Right atrium auricular region (tissue), 2 donors: ENCODE results near the gene CMC1. TPM values are rescaled to one million over a fixed set of nuclear protein-coding genes. Genes with fewer than 3 reads are reported as not detected.

Experiments used
- DNase-seq: peaks from one replicate; pipeline ENCODE4 v3.0.0-alpha.2; 2019; ENCODE audit warnings: low spot score
- H3K27ac ChIP-seq, 2 donors: fragments of 200-600 bp; sonication (generic); 1 replicate in 1 of 2; 2 replicates in 1 of 2; pipeline ENCODE4 v1.5.1; 2016 to 2019
- H3K27me3 ChIP-seq, 2 donors: fragments of 200-600 bp; sonication (generic); one replicate each; pipeline versions ENCODE4 v1.5.1 to v1.6.0; 2017 to 2019
- H3K36me3 ChIP-seq: fragments of 200-600 bp; sonication (generic); one replicate; pipeline ENCODE4 v1.5.1; 2016
- H3K4me1 ChIP-seq, 2 donors: fragments of 200-600 bp; sonication (generic); one replicate each; pipeline versions ENCODE4 v1.5.1 to v1.6.0; 2017 to 2019
- H3K4me3 ChIP-seq, 2 donors: fragments of 200-600 bp; sonication (generic); 1 replicate in 1 of 2; 2 replicates in 1 of 2; pipeline ENCODE4 v1.5.1; 2017 to 2019; ENCODE audit warnings: mild to moderate bottlenecking in 1 of 2, moderate library complexity in 1 of 2
- H3K9me3 ChIP-seq, 2 donors: fragments of 200-600 bp; sonication (generic); one replicate each; pipeline ENCODE4 v1.5.1; 2019
- CTCF ChIP-seq, 2 donors: fragments of 200-600 bp; sonication (generic); IDR thresholded peaks; one replicate each; pipeline ENCODE4 v1.5.1; 2019; ENCODE audit warnings: antibody characterized with exemption in 2 of 2
- total RNA-seq, 2 donors: library from RNA; depleted of rRNA; stranded (reverse); fragments of >200 nt; gene quantifications; one replicate each; pipeline ENCODE4 v1.1.0, GENCODE V29; 2016

Gene CMC1
- total RNA-seq, 2 donors from 2014 or later = 27.4 to 41.8 TPM

DNA sequence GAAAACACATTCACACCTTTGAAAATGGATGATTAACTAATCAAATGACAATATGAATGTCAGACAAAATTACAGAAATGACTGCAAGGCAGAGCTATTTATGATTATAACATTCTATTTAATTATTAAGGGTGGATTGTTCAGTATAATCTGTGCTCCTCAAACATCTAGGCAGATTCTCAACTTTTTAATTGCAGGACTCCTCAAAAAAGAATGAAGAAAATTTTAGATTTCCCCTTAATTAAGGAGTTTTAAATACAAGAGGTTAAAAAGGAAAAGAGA, 22.6 kb upstream of the CMC1 start:
- Histone ChIP-seq H3K36me3 (no peaks in the 10 kb centered on the region), H3K4me1 (no peaks in the 10 kb centered on the region), H3K27me3 (no peaks in the 10 kb centered on the region), H3K9me3 (peaks cover 0 to 17% of the 10 kb centered on the region in 2 donors), H3K4me3 (no peak overlapping the region), H3K27ac (no peak overlapping the region)
- no peak for TF ChIP-seq CTCF (IDR thresholded peaks at IDR 0.05)
- DNase-seq = no peak

DNA sequence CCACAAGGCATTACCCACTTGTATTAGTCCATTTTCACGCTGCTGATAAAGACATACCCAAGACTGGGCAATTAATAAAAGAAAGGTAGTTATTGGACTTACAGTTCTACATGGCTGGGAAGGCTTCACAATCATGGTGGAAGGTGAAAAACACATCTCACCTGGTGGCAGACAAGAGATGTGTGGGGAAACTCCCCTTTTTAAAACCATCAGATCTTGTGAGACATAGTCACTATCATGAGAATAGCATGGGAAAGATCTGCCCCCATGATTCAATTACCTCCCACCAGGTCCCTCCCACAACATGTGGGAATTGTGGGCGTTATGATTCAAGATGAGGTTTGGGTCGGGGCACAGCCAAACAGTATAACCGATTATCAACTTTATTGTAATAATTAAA, 17.0 kb upstream of the CMC1 start:
- no peaks in the 10 kb centered on the region for H3K27me3 ChIP-seq
- TF ChIP-seq CTCF (IDR thresholded peaks at IDR 0.05) = no peak

GRCh38 chr3:28226020-28226419, 15.4 kb upstream of the CMC1 start:
- DNase-seq = no peak
- Histone ChIP-seq H3K9me3 (no peaks in the 10 kb centered on the region), H3K4me1 (no peaks in the 10 kb centered on the region), H3K27me3 (no peaks in the 10 kb centered on the region), H3K4me3 (no peak overlapping the region), H3K27ac (no peak overlapping the region), H3K36me3 (no peaks in the 10 kb centered on the region)
- TF ChIP-seq CTCF (IDR thresholded peaks at IDR 0.05) = no peak

More for the DNA sequence above, 17.0 kb upstream of the CMC1 start:
- Histone ChIP-seq H3K9me3 (no peaks in the 10 kb centered on the region), H3K27ac (no peak overlapping the region), H3K4me1 (no peaks in the 10 kb centered on the region), H3K36me3 (no peaks in the 10 kb centered on the region), H3K4me3 (no peak overlapping the region)
- DNase-seq = no peak

- Histone ChIP-seq H3K27me3 (no peaks in the 10 kb centered on the region), H3K27ac (no peak overlapping the region), H3K9me3 (no peaks in the 10 kb centered on the region), H3K36me3 (no peaks in the 10 kb centered on the region), H3K4me3 (no peak overlapping the region), H3K4me1 (no peaks in the 10 kb centered on the region)
- DNase-seq = no peak
- TF ChIP-seq CTCF (IDR thresholded peaks at IDR 0.05) = no peak
Measured at GRCh38 chr3:28228623-28229022, 12.8 kb upstream of the CMC1 start.

DNA sequence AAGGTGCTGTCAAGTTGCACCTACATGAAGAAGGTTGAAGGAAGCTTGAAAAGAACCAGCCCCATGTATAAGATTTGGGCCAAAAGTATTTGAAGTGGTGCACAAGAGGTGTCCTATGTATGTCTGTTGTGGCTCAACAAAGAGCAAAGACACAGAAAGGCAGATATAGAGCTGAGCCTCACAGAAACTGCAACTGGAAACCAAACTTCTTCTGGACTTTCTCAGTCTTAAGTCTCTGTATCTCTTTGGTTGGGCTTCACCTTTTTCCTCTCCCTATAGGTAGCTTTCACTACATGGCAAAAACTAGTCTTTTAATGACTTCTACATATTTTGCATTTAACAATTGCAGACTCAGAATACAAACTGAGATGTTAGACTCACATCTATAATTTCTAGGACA, 8.8 kb upstream of the CMC1 start:
- no peak for TF ChIP-seq CTCF (IDR thresholded peaks at IDR 0.05)
- no peak overlapping the region for H3K4me3 ChIP-seq
- DNase-seq = no peak
- no peaks in the 10 kb centered on the region for H3K27me3 ChIP-seq
- no peaks in the 10 kb centered on the region for H3K9me3 ChIP-seq
- H3K27ac ChIP-seq = no peak overlapping the region
- no peaks in the 10 kb centered on the region for H3K36me3 ChIP-seq
- H3K4me1 ChIP-seq = no peaks in the 10 kb centered on the region

DNA sequence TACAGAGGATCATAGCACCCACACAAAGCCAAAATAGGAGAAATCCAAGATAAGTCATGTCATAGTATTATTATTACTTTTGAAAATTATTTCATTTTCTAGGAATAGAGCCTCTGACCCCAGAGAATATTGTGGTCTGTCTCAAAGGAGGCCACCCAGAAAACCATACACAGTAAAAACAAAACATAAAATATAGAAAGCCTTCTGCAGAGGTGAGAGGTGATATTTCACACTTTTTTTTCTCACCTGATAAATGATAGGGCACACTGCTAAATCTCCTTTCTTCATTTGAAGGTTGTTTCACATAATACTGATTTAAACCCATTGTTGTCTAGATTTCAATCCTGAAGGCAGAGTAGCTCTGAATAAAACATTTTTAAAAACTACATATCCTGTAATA, 7.0 kb upstream of the CMC1 start:
- H3K4me1 ChIP-seq = no peaks in the 10 kb centered on the region
- H3K27me3 ChIP-seq = no peaks in the 10 kb centered on the region
- no peak for DNase-seq
- no peaks in the 10 kb centered on the region for H3K36me3 ChIP-seq
- H3K27ac ChIP-seq = no peak overlapping the region
- H3K9me3 ChIP-seq = no peaks in the 10 kb centered on the region
- TF ChIP-seq CTCF (IDR thresholded peaks at IDR 0.05) = no peak
- H3K4me3 ChIP-seq = no peak overlapping the region
